Amygdala (tissue), 56 donors: Measurements from ENCODE around the gene KSR2.

Experiments
- DNase-seq, 56 donors: peaks; one replicate each; lab custom pipeline; 2025; lab: John Stamatoyannopoulos, UW

The KSR2 gene

DNA sequence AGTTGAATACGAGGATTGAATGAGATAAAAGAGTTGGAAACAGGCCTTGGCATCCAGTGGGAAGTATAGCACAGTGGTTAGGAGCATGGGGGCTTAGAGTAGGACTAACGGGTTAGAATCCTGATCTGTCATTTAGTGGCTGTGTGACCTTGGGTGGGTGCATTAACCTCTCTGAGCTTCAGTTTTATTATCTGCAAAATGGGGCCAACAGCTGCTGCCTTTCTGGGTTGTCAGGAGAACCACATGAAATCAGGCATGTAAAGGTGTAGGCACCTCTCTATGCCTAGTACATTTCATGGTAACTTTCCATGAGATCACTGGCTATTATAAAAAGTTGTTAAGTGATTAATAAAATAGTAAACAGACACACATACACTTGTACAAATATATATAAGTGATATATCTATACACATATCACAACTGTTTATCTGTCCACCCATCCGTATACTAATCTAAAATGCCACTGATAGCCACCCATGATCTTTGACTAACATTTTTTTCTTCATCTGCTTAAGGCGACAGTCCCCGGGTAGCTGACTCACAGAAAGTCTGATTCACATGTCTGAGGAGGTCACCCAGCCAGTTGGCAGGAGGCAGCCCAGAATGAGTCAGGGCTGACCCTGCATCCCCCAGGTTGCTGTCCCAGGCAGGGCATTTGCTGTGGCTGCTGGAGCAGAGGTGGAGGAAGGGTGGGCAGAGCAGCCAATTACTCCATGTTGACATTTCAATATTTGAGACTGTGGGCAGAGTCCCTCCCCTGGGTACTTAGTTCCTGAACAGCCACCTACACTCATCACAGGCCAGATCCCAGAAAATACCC, 481.7 kb downstream of the KSR2 start:
- DNase-seq: peak in 3 of 56 donors; percentile 3 to 8 (median 5)

DNA sequence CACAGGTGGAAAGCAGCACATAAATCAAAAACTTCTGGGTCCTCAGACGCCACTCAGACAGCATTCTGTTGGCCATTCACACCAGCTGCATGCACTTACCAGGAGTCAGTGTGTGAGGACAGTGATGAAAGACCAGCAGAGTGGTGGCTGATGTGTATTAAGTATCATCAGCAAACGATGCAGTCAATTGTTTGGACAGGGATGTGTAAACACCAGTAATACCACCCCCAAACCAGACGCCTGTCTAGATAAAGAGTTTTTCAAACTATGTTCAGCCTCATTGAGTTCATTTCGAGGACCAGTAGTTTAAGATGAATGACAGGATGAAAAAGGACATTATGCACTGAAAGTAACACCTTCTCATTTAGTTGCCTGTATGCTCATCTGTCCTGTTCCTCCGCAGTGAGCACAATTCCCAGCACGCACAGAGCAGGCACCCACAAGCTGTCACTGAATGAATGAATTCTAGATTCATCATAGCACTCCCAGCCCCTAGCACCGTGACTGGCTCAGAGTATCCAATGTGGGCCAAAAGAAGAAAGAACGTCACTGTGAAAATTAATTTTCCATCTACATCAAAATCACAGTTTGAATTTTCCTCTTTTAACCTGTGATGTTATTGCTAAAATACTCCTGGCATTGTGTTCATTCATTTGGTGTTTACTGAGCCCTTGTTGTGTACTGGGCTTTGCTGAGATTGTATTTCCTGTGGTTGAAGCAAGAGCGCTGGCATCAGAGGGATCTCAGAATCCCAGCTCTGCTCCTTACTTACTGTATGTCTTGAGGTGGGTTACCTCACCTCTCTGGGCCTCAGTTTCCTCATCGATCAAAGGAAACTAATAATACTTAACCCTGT, 482.6 kb downstream of the KSR2 start:
- DNase-seq: peak in 4 of 56 donors; percentile 1 to 26 (median 5)

DNA sequence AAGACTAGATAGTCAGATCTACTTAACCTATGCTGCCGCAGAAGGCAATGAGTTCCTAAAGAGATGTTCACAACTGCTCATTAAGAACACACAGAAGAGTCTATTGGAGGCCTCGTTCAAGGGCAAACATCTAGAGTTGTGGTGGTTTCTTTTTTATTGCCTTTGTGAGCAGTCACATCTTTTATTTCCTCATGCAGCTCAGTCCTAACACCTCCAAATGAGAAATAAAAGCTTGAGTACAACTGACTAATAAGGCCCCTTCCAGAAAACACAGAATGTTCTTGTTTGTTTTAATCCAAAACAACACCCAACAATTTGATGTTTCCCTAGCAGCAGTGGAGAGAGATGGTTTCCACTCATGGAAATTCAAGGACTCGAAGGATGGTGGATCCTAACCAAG, 483.9 kb downstream of the KSR2 start:
- DNase-seq: no peak

- DNase-seq: no peak
Measured at GRCh38 chr12:117483501-117483900, 485.3 kb downstream of the KSR2 start.

GRCh38 chr12:117481470-117481869, 487.3 kb downstream of the KSR2 start:
- no peak for DNase-seq

GRCh38 chr12:117476341-117476740, 492.4 kb downstream of the KSR2 start:
- DNase-seq: no peak

DNA sequence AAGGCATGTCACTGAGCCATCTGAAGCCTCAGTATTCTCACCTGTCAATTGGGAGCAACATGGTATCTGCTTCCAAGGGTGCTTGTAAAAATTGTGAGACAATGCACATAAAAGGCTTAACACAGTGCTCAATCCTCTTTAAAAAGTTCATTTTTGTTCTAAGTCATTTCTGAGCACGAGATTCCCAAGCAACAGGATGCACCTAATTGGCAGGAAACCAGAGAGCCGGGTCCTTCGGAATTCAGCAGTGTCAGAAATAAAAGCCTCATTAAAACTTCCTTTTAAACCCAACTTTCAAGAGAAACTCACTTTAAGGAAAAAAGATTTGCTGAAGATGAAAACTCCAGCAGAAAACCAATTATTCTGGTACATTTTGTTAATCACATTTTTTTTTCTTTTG, 494.9 kb downstream of the KSR2 start:
- DNase-seq: no peak

DNA sequence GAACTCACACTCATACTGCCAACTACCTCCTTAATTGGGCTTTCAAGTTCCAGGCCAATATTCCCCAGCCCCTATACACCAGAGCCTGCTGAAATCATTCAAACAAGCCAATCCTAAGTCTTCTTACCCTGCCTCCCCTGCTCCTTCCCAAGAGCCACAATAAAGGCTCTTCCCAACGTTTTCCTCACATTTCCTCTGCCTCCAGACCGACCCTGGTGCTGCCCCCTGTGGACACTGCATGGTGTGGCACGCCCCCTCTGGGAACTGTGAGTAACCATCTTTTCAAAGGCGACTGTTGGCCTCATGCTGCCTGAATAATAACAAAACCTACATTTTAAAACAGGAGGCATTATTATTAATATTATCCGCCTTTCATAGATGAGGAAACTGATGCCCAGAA, 495.8 kb downstream of the KSR2 start:
- peak in 2 of 56 donors; percentile 11 to 29 for DNase-seq

- DNase-seq: no peak
Measured at GRCh38 chr12:117470804-117471203, 498.0 kb downstream of the KSR2 start.

DNA sequence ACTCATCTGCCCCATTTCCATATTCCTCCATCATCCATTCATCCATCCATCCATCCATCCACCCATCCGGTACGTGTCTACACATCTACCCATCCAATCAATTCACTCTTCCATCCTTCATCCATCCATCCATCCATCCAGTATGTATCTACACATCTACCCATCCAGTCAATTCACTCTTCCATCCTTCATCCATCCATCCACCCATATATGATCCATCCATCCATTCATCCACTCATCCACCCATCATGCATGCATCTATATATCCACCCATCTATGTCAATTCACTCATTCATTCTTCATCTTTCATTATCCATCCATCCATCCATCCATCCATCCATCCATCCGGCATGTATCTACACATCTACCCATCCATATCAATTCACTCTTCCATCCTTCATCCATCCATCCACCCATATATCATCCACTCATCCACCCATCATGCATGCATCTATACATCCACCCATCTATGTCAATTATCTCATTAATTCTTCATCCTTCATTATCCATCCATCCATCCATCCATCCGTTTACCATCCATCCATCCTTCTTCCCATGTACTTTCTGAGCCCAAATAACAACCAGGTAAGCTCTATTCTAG, 498.8 kb downstream of the KSR2 start:
- DNase-seq: no peak

- DNase-seq: no peak
Measured at GRCh38 chr12:117468016-117468415, 500.8 kb downstream of the KSR2 start.

GRCh38 chr12:117467588-117467987, 501.2 kb downstream of the KSR2 start:
- DNase-seq: no peak

DNA sequence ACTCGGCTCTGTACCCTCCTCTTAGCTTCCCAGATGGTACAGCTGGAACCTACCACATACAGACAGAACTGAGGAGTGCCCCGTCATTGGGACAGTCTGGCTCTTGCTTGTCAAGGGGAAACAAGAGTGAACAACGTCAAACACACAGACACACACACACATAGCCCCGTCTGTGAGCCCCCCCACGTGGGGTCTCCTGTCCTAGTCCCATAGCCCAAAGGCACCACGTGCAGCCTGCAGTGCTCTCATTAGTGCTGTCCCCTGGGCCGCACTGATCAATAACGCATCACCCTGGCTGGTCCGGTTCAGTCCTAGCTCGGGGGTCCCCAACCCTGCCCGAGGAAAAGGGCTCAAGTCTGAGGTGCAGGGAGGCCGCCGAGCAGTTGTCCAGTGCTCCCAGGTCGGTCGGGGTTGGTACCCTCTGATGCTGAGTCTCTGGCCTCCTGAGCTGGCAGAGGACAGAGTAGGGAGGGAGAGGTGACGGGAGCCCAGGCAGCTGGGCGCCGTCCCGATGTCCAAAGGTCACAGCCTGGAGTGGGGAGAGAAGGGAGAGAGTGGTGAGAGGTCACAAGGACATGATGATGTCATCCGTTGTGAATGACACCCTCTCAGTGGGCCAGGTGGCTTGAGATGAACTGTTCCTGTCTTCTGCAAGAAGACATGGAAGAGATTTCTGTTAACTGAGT, 502.0 kb downstream of the KSR2 start:
- no peak for DNase-seq

DNA sequence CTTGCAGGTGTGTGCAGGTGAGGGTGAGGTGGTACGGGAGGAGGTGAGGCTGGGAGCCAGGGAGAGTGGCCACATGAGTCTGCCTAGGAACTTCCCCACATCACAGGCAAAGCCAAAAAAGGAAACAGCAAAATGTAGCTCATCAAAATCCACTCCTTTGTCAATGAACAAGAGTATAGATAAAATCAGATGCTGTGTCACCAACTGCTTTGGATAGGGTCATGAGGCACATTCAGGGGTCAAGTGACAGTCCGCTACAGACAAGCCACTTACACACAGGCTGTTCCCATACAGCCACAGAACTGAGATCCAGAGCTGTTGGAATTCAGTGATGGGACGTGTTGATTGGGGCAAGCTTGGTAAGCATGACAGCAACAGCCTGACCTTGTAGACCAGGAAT, 507.1 kb downstream of the KSR2 start:
- DNase-seq: no peak

- DNase-seq: no peak
Measured at GRCh38 chr12:117459229-117459628, 509.6 kb downstream of the KSR2 start.

DNA sequence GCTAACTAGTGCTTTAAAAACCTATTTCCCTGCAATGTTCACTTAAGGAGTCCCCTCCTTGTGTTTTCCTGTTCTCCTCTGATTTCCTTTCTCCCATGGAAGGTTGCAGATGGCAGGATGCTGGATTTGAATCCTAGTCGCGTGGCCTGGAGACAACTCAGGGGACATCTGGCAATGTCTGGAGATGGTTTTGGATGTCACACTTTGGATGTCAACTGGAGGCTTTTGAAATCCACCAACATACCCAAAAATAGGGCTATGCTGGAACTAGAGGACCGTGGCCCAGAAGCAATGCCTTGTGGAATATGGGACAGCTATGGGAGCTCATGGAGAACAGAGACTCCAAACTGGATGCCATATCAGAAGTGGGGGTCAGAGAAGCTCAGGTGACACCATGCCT, 511.6 kb downstream of the KSR2 start:
- no peak for DNase-seq

- DNase-seq: no peak
Measured at GRCh38 chr12:117456076-117456475, 512.7 kb downstream of the KSR2 start.

DNA sequence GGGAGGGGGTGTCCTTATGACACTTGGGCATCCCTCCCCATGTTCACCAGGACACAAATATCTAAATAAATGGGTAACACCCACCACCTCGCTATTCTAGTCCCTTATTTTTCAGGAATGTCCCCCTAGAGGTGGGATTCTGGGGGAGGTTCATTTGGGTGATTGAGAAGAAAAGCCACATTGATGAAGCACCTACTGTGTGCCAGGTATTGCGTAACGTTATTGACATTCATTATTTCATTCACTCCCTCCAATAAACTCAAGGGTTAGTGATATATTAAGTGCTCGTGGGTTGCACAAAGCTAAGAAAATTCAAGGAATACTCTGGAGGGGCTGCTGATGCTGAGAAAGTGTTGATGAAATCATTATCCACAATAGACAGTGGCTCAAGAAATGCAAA, 514.8 kb downstream of the KSR2 start:
- no peak for DNase-seq

DNA sequence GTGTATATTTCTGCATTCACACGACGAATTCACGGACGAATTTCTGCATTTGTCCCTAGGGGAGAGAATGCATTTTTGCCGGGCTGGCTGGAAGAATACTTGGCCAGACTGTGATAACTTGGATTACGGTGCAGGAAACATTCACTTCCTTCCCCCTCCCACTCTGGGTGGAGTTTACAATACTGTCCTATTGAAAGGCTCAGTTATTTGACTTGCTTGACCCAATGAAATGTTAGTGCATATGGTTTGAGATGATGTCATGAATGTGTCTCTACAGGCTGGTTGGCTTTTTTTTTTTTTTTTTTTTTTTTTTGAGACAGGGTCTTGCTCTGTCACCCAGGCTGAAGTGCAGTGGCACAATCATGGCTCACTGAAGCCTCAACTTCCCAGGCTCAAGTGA, 516.7 kb downstream of the KSR2 start:
- no peak for DNase-seq

DNA sequence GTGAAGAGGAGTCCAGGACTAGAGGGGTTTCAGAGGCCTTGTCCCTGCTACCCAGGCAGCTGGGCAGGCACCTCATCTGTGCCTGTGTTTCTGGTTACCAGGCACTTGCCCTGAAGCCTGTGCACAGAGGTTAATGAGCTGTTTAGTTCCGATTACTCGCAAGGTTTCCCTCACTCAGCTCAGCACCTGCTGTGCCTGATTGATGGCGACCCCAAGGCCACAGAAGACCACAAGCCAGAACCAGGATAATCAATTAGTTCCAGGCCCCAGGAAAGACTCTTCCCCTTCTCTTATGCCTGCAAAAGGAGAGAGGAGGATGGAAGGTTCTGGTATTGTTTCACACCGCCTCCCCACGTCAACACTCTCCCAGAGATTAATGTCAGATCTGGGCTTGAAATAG, 518.6 kb downstream of the KSR2 start:
- no peak for DNase-seq
